ENCODE results near the gene BTG3.

BTG3 gene

GRCh38 chr21:17583898-17584297 lies 28.8 kb downstream of the BTG3 start:
- no peak for DNase-seq

GRCh38 chr21:17580319-17580718 lies 32.4 kb downstream of the BTG3 start:
- no peak for DNase-seq

- DNase-seq, result no peak
Observed at GRCh38 chr21:17578876-17579275, 33.8 kb downstream of the BTG3 start.

GRCh38 chr21:17578162-17578561 lies 34.5 kb downstream of the BTG3 start:
- DNase-seq, result no peak

- no peak for DNase-seq
Observed at GRCh38 chr21:17577701-17578100, 35.0 kb downstream of the BTG3 start.

GRCh38 chr21:17576080-17576835 lies 36.4 kb downstream of the BTG3 start:
- DNase-seq, result no peak

- no peak for DNase-seq
Observed at GRCh38 chr21:17575076-17575475, 37.6 kb downstream of the BTG3 start.

- no peak for DNase-seq
Observed at GRCh38 chr21:17572431-17572830, 40.3 kb downstream of the BTG3 start.

- DNase-seq, result no peak
Observed at GRCh38 chr21:17570786-17571185, 41.9 kb downstream of the BTG3 start.

- no peak for DNase-seq
Observed at GRCh38 chr21:17560377-17561025, 52.2 kb downstream of the BTG3 start.

- no peak for DNase-seq
Observed at GRCh38 chr21:17554679-17555465, 57.8 kb downstream of the BTG3 start.

GRCh38 chr21:17554120-17554519 lies 58.6 kb downstream of the BTG3 start:
- no peak for DNase-seq

- no peak for DNase-seq
Observed at GRCh38 chr21:17552410-17552809, 60.3 kb downstream of the BTG3 start.

GRCh38 chr21:17550671-17551308 lies 61.9 kb downstream of the BTG3 start:
- DNase-seq, result no peak

- no peak for DNase-seq
Observed at GRCh38 chr21:17548262-17548661, 64.4 kb downstream of the BTG3 start.

- DNase-seq, result no peak
Observed at GRCh38 chr21:17545007-17545406, 67.7 kb downstream of the BTG3 start.
